Nephron progenitor cell (in vitro differentiated cells): ENCODE measurements around the gene CTNND2.

ENCODE experiments used
- DNase-seq: peaks from one replicate; pipeline ENCODE4 v3.0.0; 2021
- H3K27ac Mint-ChIP-seq: 2 replicates; pipeline ENCODE4 v1.8.0; 2021; ENCODE audit warnings: mild to moderate bottlenecking, moderate library complexity, mixed read lengths
- H3K27me3 Mint-ChIP-seq: 2 replicates; pipeline ENCODE4 v1.8.0; 2021; ENCODE audit warnings: mild to moderate bottlenecking, low read depth, mixed read lengths; ENCODE audit not compliant: poor library complexity
- H3K36me3 Mint-ChIP-seq: 2 replicates; pipeline ENCODE4 v1.8.0; 2021; ENCODE audit warnings: low read depth, mixed read lengths
- H3K4me1 Mint-ChIP-seq: 2 replicates; pipeline ENCODE4 v1.8.0; 2021; ENCODE audit warnings: mixed read lengths
- H3K4me3 Mint-ChIP-seq: 2 replicates; pipeline ENCODE4 v1.8.0; 2021; ENCODE audit warnings: mild to moderate bottlenecking, moderate library complexity, mixed read lengths
- H3K9me3 Mint-ChIP-seq: 2 replicates; pipeline ENCODE4 v1.8.0; 2021; ENCODE audit warnings: mild to moderate bottlenecking, moderate library complexity, mixed read lengths
- TF ChIP-seq, protein P1 (sequence below): fragments of 200-600 bp; sonication (generic); IDR thresholded peaks from 2 replicates; pipeline ENCODE4 v1.5.0; 2021; ENCODE audit warnings: antibody characterized with exemption

CTNND2 gene

GRCh38 chr5:11588803-11589202, 315.4 kb downstream of the CTNND2 start:
- peaks cover 15% of the 10 kb centered on the region for H3K4me1 Mint-ChIP-seq
- no peak for DNase-seq
- H3K4me3 Mint-ChIP-seq: peak overlapping the region; percentile 55
- TF ChIP-seq, protein P1, sequence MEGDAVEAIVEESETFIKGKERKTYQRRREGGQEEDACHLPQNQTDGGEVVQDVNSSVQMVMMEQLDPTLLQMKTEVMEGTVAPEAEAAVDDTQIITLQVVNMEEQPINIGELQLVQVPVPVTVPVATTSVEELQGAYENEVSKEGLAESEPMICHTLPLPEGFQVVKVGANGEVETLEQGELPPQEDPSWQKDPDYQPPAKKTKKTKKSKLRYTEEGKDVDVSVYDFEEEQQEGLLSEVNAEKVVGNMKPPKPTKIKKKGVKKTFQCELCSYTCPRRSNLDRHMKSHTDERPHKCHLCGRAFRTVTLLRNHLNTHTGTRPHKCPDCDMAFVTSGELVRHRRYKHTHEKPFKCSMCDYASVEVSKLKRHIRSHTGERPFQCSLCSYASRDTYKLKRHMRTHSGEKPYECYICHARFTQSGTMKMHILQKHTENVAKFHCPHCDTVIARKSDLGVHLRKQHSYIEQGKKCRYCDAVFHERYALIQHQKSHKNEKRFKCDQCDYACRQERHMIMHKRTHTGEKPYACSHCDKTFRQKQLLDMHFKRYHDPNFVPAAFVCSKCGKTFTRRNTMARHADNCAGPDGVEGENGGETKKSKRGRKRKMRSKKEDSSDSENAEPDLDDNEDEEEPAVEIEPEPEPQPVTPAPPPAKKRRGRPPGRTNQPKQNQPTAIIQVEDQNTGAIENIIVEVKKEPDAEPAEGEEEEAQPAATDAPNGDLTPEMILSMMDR: no peak
- no peak overlapping the region for H3K27ac Mint-ChIP-seq
- H3K36me3 Mint-ChIP-seq: no peaks in the 10 kb centered on the region
- no peaks in the 10 kb centered on the region for H3K9me3 Mint-ChIP-seq
- H3K27me3 Mint-ChIP-seq: peaks cover 6% of the 10 kb centered on the region

- Mint-ChIP-seq H3K9me3 (no peaks in the 10 kb centered on the region), H3K4me3 (no peak overlapping the region), H3K36me3 (no peaks in the 10 kb centered on the region), H3K27me3 (no peaks in the 10 kb centered on the region), H3K4me1 (peaks cover 10% of the 10 kb centered on the region), H3K27ac (no peak overlapping the region)
- no peak for DNase-seq
- TF ChIP-seq, protein P1: no peak
Observed at GRCh38 chr5:11584017-11584416, 320.2 kb downstream of the CTNND2 start.

DNA sequence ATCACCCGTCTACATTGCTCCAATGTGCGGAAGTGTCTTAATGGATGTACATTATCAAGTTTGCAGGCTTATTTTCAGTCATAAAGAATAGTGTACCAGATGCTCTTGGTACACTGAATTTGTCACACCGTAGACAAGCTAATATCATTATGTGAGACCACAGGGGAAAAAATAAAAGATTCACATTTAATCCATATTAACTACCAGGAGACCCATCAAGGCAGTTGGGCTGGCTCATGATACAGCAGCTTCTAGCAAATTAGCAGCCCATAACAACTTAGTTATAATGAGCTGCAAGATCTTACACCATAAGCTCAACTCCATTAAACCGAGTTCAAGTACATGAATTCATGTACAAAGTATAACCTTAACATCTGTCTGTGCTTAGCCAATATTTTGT, 324.9 kb downstream of the CTNND2 start:
- Mint-ChIP-seq H3K27me3 (no peaks in the 10 kb centered on the region), H3K36me3 (no peaks in the 10 kb centered on the region), H3K4me1 (peaks cover 5% of the 10 kb centered on the region), H3K4me3 (no peak overlapping the region), H3K27ac (no peak overlapping the region), H3K9me3 (no peaks in the 10 kb centered on the region)
- DNase-seq: no peak
- TF ChIP-seq, protein P1: no peak

GRCh38 chr5:11574787-11575186, 329.5 kb downstream of the CTNND2 start:
- Mint-ChIP-seq H3K27me3 (no peaks in the 10 kb centered on the region), H3K9me3 (no peaks in the 10 kb centered on the region)
- no peak for DNase-seq

DNA sequence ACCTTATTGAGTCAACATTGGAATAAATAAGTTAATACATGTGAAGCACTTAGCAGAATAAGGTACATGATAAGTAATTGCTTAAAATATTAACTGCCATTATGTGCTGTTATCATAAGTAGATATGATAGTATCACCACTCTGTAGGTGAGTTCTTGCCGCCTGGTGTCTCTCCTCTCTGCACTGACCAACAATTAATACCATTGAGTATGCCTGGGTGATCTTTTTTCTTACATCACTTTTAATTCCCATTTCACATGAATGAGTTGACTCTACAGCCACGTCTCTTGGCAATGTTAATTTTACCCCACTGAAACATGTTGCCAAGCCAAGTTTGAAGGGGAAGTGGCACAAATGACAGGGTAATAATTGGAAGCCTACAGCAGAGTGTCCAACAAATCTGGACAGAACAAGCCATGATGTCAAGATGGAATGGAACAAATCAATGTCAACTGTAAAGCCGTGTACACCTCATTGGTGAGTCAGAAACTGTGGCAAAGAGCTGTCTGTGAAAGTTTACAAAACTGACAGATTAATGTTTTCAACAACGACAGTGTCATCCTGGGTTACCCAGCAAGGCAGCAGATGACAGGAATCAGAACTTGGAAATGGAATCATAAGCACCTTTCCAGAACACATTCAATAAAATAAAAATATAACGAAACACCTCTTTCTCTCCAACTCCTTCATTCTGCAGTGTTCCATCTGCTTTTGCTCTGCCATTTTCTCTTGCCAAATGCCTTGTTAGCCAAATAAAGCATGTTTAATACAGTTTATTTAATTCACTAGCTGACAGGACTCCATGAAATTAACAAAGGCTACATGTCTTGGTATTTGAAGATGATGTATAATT, 330.9 kb downstream of the CTNND2 start:
- Mint-ChIP-seq H3K4me1 (no peaks in the 10 kb centered on the region), H3K9me3 (no peaks in the 10 kb centered on the region), H3K27me3 (no peaks in the 10 kb centered on the region), H3K36me3 (no peaks in the 10 kb centered on the region), H3K27ac (no peak overlapping the region), H3K4me3 (no peak overlapping the region)
- TF ChIP-seq, protein P1: no peak
- DNase-seq: no peak

More at GRCh38 chr5:11574787-11575186, 329.5 kb downstream of the CTNND2 start:
- Mint-ChIP-seq H3K4me3 (no peak overlapping the region), H3K27ac (no peak overlapping the region), H3K36me3 (no peaks in the 10 kb centered on the region), H3K4me1 (no peaks in the 10 kb centered on the region)
- TF ChIP-seq, protein P1: no peak

DNA sequence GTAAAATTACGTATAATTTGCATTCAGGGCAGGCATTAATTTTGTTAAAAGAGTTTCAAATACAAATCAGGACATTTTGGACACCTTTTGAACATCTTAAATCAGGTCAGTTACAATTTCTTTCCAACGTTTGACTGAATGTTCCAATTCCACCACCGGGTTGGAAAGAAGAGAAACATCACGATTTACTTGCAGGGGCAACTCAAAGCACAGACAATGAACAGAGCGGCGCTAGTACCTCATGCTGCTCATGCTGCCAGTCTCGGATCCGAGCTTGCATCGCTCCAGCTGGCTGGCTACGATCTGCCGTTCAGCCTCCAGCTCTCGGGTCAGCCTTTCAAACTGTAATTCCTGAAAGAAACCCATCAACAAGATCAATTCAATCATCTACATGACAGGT, 339.5 kb downstream of the CTNND2 start:
- Mint-ChIP-seq H3K36me3 (no peaks in the 10 kb centered on the region), H3K27me3 (no peaks in the 10 kb centered on the region), H3K4me1 (no peaks in the 10 kb centered on the region), H3K9me3 (no peaks in the 10 kb centered on the region), H3K27ac (no peak overlapping the region), H3K4me3 (no peak overlapping the region)
- DNase-seq: no peak
- TF ChIP-seq, protein P1: no peak
